ENCODE data around the gene JMJD8.

JMJD8 gene

GRCh38 chr16:660132-660458 lies 24.0 kb downstream of the JMJD8 start:
- DNase-seq (ENCODE audit: low read depth): no peak
- TF ChIP-seq CTCF (IDR thresholded peaks at IDR 0.05; ENCODE audit: low read depth, low read length, missing control alignments): no peak
- H3K4me3 ChIP-seq (ENCODE audit: low read depth, low read length): no peak overlapping the region

DNA sequence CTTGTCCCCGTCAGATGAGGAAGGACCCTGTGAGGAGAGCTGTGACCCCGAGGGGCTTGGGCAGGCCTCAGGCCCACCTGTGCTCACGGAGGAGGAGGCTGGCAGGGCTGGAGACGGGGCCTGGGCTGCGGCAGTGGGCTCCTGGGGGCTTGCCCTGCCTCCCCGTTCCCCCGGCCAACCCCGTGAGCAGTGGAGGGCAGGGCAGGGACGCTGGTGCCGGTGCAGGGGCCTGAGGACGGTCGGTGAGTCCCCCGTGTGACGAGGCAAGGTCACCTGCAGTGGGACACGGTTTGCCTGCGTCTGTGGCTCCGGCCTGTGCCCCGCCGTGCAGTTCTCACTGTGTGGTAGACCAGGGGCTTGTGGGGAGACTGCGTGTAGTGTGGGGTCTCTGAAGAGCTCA lies 24.5 kb downstream of the JMJD8 start:
- TF ChIP-seq CTCF (IDR thresholded peaks at IDR 0.05; ENCODE audit: low read depth, low read length, missing control alignments): no peak

GRCh38 chr16:658679-659571 lies 25.2 kb downstream of the JMJD8 start:
- no peak for TF ChIP-seq CTCF (IDR thresholded peaks at IDR 0.05; ENCODE audit: low read depth, low read length, missing control alignments)
- no peak overlapping the region for H3K4me3 ChIP-seq (ENCODE audit: low read depth, low read length)
- no peak for DNase-seq (ENCODE audit: low read depth)

More for the DNA sequence above, 24.5 kb downstream of the JMJD8 start:
- DNase-seq (ENCODE audit: low read depth): no peak
- no peak overlapping the region for H3K4me3 ChIP-seq (ENCODE audit: low read depth, low read length)

DNA sequence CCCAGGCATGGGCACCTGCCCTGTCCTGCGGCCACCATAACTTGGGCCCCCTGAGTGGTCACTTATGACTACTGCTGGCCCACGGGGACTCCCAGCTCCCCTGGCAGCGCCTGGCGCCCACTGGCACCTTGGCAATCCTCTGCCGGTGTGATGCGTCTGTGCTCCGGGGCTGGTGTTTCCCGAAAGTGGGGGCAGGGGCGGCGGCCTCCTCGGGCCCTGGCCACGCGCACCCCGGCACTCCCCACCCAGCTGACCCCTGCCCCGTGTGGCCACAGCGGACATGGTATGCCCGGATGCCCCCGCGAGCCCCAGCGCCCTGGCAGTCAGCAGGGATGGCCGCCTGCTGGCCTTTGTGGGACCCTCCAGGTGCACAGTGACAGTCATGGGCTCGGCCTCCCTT lies 26.6 kb downstream of the JMJD8 start:
- H3K4me3 ChIP-seq (ENCODE audit: low read depth, low read length): no peak overlapping the region
- no peak for DNase-seq (ENCODE audit: low read depth)
- TF ChIP-seq CTCF (IDR thresholded peaks at IDR 0.05; ENCODE audit: low read depth, low read length, missing control alignments): no peak

GRCh38 chr16:654034-654433 lies 30.1 kb downstream of the JMJD8 start:
- no peak overlapping the region for H3K4me3 ChIP-seq (ENCODE audit: low read depth, low read length)
- TF ChIP-seq CTCF (IDR thresholded peaks at IDR 0.05; ENCODE audit: low read depth, low read length, missing control alignments): no peak
- DNase-seq (ENCODE audit: low read depth): no peak

DNA sequence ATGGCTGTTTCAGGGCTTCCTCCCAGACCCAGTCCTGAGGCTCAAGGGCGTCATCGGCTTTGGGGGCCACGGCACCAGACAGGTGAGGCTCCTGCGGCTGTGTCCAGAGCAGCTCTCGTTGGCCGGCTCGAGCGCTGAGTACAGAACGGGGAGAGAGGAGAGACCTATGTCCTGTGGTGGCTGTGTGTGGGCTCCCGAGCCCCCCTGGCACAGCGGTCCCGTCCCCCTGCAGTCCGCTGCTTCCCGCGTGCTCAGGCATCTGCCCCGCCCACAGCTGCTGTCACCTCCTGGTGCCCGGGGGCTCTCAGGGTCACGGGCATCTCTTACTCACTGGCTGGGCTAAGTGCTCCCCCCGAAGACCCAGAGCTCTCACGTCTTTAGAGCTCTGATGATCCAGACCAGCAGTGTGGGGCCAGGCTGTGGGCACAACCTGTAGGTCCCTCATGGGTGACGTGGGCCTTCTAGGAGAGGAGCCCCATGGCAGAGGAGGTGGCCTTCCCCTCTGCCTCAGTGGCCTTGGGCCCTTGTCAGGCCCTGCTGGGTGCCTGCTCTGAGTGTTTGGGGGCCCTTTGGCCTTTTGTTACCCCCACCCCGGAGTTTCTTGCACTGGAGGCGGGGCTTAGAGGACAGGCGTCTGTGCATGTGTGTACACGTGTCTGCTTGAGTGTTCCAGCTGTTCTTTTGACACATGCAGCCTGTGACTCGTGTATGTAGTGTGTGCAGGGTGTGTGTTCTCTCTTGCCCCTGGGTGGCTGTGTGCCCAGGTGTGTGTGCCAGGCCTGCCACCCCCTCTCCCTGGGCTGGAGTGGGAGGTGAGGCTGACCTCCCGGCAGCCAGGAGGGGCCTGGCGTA lies 31.5 kb downstream of the JMJD8 start:
- no peak for DNase-seq (ENCODE audit: low read depth)
- TF ChIP-seq CTCF (IDR thresholded peaks at IDR 0.05; ENCODE audit: low read depth, low read length, missing control alignments): no peak
- no peak overlapping the region for H3K4me3 ChIP-seq (ENCODE audit: low read depth, low read length)
